ENCODE results near the gene MORC1.
"Not testable (repeated sequence)": the region's sequence is repeated elsewhere in the genome, so short reads cannot be mapped to it uniquely, and the experiment has no call there.

The MORC1 gene, protein sequence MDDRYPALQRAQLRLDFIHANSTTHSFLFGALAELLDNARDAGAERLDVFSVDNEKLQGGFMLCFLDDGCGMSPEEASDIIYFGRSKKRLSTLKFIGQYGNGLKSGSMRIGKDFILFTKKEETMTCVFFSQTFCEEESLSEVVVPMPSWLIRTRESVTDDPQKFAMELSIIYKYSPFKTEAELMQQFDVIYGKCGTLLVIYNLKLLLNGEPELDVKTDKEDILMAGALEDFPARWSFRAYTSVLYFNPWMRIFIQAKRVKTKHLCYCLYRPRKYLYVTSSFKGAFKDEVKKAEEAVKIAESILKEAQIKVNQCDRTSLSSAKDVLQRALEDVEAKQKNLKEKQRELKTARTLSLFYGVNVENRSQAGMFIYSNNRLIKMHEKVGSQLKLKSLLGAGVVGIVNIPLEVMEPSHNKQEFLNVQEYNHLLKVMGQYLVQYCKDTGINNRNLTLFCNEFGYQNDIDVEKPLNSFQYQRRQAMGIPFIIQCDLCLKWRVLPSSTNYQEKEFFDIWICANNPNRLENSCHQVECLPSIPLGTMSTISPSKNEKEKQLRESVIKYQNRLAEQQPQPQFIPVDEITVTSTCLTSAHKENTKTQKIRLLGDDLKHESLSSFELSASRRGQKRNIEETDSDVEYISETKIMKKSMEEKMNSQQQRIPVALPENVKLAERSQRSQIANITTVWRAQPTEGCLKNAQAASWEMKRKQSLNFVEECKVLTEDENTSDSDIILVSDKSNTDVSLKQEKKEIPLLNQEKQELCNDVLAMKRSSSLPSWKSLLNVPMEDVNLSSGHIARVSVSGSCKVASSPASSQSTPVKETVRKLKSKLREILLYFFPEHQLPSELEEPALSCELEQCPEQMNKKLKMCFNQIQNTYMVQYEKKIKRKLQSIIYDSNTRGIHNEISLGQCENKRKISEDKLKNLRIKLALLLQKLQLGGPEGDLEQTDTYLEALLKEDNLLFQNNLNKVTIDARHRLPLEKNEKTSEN

GRCh38 chr3:109117939-109118338 lies at the start of gene MORC1:
Gene MORC1, minus strand, starts transcription at chr3:109118134. Its CDS starts 75 bp downstream, at chr3:109118059.
- no peak for DNase-seq

GRCh38 chr3:109165905-109166304 lies 48.0 kb upstream of the MORC1 start:
- DNase-seq, result no peak

DNA sequence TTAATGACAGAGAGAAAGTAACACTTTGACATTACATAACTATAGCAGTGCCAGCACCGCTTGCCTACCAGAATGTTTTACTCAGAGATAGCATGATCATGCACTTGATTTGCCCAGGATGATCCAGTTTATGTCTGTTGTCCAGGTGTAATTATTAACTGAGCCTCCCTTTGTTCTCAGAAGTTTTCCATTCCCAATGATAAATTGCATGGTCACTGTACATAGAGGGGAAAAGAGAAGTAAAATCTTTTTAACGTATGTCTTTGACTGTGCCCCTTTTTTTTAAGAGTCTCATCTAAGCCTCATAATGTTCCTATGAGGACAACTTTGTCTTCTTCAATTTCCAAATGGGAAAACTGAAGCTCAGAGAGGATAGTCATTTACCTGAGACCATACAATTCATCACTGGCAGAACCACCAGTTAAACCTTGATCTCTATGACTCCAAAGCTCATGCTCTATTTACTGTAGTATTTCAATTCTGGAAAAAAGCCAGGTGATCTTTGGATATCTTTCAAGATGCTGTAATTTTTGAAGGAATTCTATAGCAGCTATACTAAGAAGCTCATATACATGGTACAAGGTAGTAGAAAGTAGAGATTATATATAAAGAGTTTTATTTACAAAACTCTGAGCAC lies 43.7 kb upstream of the MORC1 start:
- no peak for DNase-seq

GRCh38 chr3:109155828-109156227 lies 37.9 kb upstream of the MORC1 start:
- no peak for DNase-seq

DNA sequence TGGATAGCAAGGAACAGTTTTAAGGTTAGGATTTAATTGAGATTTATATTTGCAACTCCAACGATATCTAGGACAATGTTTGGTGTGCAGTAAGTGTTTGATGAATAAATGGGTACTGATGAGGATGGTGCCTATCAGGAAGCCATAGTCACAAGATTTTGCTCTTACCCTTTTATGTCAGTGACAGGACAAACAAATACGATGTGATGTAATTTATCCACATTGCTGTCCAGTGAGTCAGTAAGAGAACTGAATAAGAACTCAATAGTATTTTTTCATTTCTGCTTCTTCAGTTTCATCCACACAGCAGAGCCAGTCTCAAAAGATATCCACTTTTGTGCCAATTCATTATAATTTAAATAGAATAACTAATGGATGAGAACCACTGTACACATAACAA lies 37.0 kb upstream of the MORC1 start:
- no peak for DNase-seq

DNA sequence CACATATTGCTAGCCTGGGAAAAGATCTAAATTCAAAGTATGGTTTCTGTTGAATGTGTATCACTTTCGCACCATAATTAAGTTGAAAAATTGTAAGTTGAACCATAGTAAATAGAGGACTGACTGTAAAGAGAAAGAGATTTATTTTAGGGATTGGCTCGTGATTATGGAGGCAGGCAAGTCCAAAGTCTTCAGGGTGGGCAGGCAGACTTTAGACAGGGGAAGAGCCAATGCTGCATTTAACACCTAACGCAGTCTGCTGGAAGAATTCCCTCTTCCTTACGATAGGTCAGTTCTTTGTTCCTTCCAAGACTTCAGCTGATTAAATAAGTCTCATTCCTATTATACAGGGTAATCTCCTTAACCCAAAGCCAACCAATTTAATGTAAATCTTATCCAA lies 34.4 kb upstream of the MORC1 start:
- no peak for DNase-seq

DNA sequence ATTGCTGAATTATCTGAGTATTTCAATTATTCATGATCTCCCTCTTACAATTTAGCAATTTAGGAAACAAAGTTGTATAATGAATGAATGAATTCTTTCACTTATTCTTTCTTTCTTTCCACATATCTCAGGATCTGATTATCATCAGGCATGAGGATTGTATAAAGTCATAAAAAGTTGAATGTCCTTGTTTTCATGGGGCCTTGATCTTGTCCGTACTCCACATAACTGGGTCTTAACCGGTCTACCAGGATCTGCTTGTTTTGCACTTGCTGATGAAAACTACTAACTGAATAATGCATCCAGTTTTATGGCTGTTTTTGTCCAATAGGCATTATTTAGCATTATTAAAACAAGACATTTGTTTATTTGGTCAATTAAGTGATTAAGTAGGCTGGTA lies 31.1 kb upstream of the MORC1 start:
- no peak for DNase-seq

- no peak for DNase-seq
These were observed 25.7 kb upstream of the MORC1 start for GRCh38 chr3:109143646-109144045.

- no peak for DNase-seq
These were observed 22.4 kb upstream of the MORC1 start for GRCh38 chr3:109140318-109140717.

DNA sequence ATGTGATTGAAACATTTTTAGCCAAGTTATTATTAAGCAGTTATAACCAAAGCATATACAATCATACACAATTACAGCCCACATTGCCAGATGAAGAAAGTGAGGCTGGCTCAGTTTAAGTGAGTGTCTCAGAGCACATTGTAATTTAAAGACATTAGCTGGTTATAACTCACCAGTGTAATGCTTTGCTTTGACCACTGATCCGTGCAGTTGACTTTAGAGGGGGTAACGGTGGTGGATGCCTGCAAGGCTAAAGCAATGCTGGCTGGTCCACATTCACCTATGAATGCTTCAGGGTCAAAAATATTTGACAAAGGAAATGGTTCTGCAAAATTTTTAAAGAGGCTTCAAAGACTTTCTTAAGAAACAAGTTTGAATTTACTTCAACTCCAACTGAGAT lies 19.8 kb upstream of the MORC1 start:
- DNase-seq, result no peak

GRCh38 chr3:109136523-109136922 lies 18.6 kb upstream of the MORC1 start, which contains the start of gene C3orf85:
Gene C3orf85, plus strand, starts transcription at chr3:109136719. Its CDS starts 129 bp downstream, at chr3:109136848.
- no peak for DNase-seq

GRCh38 chr3:109133474-109133816 lies 15.5 kb upstream of the MORC1 start:
- not testable (repeated sequence) for DNase-seq

DNA sequence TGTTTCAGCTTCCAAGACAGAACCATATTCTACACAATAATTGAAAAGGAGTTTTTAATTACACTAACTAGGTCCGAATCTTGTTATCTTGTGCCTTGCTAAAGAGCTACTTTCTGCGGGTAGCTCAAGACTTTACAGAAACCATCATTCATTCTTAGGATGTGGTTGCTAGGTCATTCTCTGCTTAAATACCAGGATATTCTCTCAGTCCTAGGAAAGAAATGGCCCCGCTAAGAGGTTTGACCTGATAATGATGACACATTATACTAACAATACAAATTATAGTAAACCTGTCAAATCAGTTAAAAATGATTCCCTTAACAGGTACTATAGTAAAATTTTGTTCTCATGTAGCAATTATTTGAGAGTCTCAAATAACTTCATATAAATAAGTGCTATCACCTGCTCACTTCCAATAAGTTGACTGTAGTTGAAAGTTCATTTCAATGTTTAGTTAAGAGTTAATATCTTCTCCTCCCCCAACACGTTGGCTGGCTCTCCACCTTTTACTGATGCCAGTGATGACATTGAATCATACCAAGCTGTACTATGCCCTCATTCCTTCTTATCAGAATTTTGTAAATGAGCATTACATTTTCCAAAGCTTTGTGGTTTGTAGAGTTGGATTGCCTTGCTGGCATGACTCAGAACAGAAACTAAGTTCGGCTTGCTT lies 15.0 kb upstream of the MORC1 start:
- no peak for DNase-seq

GRCh38 chr3:109131276-109131675 lies 13.3 kb upstream of the MORC1 start:
- DNase-seq, result no peak

GRCh38 chr3:109127553-109127952 lies 9.6 kb upstream of the MORC1 start:
- no peak for DNase-seq

- DNase-seq, result no peak
These were observed 8.0 kb upstream of the MORC1 start for GRCh38 chr3:109125902-109126301.

GRCh38 chr3:109122690-109123089 lies 4.8 kb upstream of the MORC1 start:
- no peak for DNase-seq

- no peak for DNase-seq
These were observed 650 bp upstream of the MORC1 start for GRCh38 chr3:109118584-109118983.

GRCh38 chr3:109116031-109116430 lies 1.9 kb downstream of the MORC1 start:
- DNase-seq, result no peak

GRCh38 chr3:109115451-109115850 lies 2.5 kb downstream of the MORC1 start:
- no peak for DNase-seq

- DNase-seq, result no peak
These were observed 3.2 kb downstream of the MORC1 start for GRCh38 chr3:109114746-109115145.

- DNase-seq, result no peak
These were observed 4.8 kb downstream of the MORC1 start for GRCh38 chr3:109112946-109113760.
